Hematopoietic multipotent progenitor cell treated with erythropoietin and hydrocortisone succinate and interleukin-3 and kit ligand, for 17 days (in vitro differentiated cells): ENCODE results near the gene CCN5.

Source experiments
- DNase-seq: peaks from one replicate; pipeline ENCODE4 v3.0.0-alpha.2; 2015; ENCODE audit warnings: low spot score

The CCN5 gene

DNA sequence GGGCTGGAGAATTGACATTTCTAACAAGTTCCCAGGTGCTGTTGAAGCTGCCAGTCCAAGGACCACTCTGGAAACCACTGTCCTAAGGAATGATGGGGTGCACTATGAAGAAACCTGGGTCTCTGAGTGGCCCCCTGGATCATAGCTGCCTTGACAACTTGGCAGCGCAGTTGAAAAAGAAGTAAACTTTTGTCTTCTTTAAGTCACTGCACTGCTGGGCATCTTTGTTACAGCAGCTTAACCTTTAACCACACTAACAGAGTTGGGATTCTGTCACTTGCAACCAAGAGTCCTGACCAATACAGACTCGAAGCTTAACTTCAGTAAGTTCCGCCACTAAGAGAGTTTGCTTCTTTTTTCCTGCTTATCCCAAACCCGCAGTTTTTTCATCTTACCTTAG, 21.9 kb downstream of the CCN5 start:
- no peak for DNase-seq

DNA sequence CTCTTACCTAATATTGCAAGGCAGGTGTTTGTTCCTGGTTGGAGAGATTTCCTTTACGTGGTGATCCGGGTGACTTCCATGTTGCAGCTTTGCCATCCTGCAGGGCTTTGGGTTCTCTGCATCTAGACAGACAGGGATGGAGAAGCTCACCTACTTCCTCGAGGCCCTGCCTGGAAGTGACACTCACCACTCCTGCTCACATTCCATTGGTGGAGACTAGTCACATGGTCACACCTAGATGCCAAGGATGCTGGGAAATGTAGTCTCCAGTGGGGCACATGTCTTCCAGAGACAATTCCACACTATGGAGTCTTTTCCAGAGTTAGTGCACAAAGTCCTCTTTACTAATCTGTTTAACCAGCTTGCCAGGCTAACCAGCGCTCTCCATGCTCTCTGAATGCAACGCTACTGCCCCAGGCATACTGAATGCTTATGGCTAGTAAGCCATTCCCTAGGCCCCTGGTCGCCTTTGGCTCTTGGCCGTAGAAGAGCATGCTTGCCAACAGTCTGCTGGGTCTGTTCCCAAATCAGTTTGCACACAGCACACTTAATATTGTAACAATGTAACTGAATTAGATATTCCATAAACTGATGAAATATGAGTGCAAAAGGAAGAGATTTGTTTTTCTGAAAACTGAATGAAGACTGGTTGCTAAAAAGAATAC, 23.8 kb downstream of the CCN5 start:
- peak; percentile 26 for DNase-seq

- DNase-seq = no peak
These were observed 24.8 kb downstream of the CCN5 start for GRCh38 chr20:44739942-44740341.

DNA sequence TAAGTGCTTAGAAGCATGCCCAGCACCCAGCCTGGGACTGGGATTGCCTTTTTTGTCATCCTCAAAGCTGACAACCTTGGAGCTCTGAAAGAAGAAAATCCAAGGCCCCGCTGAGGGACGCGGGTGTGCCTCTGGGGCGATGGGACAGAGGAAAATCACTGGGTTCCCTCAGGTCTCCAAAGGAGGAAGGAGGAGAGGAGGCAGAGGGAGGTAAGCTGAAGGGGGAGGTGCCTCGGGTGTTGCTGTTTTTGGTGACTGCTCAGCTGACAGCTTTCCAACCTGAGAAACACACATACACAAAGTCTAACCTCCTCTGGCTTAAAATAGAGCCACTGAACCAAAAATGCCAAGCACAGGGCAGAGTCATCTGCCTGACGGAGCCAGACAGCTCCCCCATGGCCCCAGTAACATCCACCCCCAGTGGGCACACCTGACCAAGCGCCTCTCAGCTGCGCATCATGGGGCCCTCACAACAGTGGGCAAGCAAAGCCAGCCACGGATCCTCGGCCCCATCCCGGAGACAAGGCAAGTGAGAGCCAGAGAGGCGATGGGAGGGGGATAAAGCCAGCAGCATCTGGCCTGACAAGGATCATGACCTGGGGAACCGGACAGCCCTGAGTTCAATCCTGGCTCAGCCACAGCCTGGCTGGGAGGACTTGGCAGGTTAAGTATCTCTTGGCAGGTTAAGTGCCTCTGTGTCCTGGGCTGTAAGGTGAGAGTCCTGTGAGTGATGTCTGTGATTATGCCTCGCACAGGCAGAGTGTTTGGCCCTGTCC, 27.3 kb downstream of the CCN5 start:
- DNase-seq = no peak

DNA sequence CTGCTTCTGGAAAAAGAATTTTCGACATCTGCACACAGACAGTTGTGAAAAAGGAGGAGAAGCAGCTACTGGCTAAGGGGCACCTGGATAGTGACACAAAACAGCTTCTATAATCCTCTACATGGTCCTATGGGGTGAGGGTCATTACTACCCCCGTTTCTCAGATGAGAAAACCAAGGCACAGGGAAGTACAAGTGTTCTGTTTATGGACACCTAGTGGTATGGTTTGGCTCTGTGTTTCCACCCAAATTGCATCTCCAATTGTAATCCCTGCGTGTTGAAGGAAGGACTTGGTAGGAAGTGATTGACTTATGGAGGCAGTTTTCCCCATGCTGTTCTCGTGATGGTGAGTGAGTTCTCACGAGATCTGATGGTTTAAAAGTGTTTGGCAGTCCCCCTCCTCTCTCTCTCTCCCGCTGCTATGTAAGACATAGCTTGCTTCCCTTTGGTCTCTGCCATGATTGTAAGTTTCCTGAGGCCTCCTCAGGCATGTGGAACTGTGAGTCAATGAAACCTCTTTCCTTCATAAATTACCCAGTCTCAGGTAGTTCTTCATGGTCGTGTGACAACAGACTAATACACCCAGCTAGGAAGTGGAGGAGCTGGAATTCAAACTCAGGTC, 28.0 kb downstream of the CCN5 start:
- no peak for DNase-seq

DNA sequence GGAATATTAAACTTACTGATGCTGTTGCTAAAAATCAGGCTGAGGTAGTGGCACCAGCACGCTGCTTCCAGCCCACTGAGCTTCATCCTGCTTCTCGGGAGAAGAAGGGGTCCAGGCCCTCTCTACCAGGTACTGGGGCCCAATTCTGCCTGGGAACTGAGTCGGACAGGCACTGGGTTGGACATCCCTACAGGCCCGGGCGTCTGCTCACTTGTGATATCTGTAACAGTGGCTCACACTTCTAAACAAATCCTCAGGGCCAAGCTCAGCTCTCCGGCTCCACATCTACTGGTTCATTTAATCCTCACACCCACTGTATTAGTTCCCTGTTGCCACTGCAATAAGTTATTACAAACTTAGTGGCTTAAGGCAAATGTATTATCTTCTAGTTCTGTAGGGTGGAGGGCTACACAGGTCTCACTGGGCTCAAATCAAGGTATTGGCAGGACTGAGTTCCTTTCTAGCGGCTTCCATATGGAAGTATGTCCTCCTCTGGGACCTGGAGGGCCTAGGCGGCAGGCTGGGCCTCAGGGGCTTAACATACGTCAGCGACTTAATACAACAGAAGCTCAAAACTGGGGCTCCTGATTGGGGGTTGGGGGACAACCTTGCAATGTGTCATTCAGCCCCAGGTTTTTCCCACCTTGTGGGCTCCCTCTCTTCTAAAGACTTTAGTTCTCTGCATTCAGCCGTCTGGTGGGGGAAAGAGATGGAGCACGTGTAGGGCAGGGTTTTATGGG, 28.9 kb downstream of the CCN5 start:
- DNase-seq = no peak

DNA sequence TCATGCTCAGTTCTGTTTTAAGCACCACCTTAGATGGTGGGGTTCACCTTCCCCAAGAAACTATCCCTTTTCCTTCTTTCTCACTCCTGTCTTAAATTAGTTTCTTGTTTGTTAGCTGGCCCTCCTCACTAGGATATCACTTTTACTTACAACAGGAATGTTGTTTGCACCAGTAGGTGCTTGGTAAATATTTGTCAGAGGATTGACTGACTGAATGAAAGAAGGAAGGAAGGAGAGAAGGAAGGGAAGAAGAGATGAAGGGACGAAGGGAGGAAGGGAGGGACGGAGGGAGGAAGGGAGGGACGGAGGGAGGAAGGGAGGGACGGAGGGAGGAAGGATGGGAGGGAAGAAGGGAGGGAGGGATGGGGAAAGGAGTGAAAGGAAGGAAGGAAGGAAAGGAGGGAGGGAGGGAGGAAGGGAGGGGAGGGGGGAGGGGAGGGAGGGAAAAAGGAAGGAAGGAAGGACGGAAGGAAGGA, 30.0 kb downstream of the CCN5 start:
- no peak for DNase-seq

DNA sequence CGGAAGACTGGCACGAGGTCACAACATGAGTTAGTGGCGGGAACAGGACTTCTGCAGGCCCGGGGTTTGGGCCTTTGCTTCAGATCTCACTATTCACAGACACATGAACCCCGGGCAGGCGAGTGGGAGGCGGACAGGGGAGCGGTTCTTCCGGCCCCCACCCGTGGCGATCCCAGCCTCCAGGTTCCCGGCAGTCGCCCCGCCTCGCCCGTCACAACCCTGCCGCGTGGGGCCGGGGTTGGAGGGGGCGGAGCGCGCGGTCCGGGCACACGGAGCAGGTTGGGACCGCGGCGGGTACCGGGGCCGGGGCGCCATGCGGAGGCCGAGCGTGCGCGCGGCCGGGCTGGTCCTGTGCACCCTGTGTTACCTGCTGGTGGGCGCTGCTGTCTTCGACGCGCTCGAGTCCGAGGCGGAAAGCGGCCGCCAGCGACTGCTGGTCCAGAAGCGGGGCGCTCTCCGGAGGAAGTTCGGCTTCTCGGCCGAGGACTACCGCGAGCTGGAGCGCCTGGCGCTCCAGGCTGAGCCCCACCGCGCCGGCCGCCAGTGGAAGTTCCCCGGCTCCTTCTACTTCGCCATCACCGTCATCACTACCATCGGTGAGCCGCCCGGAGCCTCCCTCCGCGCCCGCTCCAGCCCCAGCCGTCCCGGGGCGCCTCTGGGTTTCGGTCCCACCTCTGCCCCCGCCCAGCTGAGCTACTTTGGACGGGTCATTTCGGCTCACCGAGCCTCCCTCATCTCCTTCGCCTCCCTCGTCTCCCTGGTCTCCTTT, 30.6 kb downstream of the CCN5 start, which contains the start of gene KCNK15:
Gene KCNK15 (plus strand): TSS at position 268 of the 769 bp plus-strand sequence. CDS start 46 bp downstream, at position 314.
- no peak for DNase-seq

DNA sequence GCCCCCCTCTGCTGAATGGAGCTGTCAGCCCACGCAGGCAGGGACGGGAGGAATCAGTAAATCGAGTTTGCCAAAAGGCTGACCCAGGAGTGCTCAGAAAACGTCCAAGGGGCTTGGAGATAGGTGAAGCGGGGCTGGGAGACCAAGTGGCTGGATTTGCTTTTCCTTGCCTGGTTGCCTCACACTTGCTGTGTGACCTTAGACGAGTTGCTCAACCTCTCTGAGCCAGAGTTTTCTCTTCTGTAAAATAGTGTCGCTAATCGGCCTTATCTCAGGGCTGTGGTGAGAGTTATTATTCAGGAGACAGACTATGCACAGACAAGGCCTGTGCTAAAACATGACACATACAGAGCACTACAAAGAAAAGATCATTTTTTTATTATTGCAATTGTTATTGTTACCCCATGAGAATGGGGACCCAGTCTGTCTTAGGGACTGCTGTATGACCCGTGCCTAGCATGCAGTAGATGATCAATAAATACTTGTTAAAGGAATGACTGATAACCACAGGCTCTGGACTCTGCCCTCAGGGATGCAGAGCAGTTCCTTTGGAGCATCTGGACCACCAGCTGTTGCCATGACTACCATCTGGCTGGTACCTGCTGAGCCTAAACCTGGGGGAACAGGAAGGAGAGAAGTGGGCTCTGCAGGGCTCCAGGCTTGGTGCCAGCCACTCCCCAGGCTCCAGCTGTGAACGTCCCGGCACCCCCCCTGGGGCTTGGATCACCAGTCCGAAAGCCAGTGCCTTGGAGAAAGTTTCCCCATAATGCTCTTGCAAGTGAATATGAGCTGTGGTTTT, 31.4 kb downstream of the CCN5 start:
- DNase-seq = no peak

DNA sequence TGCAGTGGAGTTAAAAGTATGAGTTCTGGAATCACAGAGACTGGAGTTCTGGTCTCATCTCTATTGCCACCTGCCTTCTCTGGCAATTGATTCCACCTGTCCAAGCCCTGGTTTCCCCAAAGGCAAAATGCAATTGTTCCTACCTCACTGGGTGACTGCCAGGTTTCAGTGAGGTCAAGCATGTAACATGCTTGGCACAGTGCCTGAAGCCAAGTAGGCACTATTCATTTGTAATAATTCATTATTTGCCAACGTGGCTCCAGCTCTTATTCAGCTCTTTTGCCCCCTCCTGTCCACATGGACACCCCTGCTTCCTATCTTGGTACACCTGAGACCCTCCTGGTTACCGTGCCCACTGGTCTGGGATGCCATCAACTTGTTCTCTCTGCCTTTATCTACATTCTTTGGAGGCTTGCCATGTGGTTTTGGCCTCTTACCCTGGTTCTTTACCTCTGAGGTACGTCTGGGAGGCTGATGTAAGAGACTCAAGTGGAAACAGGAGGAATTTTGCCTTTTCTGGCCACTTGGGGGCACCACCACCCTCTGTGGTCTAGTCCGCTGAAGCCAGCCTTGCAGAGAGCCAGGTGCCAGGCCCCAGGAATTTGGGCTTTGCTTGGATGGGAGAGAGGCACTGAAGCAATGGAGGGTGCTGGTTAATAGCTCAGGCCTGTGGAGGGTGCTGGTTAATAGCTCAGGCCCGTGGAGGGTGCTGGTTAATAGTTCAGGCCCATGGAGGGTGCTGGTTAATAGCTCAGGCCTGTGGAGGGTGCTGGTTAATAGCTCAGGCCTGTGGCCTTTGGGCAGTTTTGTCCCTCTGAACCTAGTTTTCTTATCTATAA, 32.2 kb downstream of the CCN5 start:
- DNase-seq = peak; percentile 17

DNA sequence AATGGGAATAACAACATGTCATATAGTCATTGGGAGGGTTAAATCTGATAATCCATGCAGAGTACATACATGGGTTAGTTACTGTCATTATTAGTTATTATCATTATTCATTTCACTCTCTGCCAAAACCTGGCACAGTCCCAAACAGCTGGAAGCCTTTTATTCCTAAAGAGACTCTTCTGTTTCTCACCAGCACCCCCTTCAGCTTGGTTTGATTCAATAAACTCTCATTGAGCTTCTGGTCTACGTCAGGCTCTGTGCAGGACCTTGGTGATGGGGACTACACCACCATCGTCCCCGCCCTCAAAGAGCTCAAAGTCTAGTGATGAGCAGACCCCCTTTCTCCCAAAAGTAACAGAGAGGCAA, 32.8 kb downstream of the CCN5 start:
- no peak for DNase-seq

DNA sequence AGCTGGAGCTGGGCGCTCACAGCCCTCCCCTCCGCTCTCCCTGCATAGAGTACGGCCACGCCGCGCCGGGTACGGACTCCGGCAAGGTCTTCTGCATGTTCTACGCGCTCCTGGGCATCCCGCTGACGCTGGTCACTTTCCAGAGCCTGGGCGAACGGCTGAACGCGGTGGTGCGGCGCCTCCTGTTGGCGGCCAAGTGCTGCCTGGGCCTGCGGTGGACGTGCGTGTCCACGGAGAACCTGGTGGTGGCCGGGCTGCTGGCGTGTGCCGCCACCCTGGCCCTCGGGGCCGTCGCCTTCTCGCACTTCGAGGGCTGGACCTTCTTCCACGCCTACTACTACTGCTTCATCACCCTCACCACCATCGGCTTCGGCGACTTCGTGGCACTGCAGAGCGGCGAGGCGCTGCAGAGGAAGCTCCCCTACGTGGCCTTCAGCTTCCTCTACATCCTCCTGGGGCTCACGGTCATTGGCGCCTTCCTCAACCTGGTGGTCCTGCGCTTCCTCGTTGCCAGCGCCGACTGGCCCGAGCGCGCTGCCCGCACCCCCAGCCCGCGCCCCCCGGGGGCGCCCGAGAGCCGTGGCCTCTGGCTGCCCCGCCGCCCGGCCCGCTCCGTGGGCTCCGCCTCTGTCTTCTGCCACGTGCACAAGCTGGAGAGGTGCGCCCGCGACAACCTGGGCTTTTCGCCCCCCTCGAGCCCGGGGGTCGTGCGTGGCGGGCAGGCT, 35.1 kb downstream of the CCN5 start:
- DNase-seq = no peak

DNA sequence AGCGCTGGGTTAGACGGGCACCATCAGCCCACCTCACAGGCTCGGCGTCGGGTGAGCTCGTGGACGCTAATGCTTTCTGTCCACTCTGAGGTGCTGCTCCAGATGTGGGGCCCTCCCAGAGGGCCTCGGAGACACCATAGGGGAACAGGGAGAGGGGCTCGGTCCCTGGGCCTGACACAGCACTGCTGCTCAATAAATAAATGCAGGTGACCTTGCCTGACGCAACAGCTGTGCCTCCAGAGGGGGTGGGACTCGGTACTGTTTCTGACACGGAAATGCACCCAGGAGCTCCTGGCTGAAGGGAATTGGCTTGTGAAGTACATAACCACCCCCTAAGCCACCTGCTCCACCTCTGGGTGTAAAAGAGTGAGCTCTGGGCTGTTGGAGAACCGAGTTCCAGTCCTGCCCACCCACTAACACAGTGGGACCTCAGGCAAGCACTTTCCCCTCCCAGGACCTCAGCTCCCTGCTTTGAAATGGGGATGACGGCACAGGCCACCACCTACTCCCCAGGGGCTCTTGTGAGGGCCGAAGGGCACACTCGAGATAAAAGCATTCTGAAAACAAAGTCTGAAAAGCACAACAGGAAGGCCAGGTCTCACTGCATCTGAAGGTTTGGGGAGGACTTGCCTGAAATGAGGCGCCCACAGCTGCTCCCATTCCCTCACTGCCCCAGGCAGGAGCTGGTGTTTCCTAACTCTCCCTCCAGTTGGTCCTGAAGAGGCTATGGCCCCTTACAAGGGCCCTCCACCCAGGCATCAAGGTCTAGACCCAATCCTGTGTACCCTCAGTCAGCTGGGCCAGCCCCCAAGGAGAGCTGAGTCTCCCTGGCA, 37.1 kb downstream of the CCN5 start:
- DNase-seq = no peak

DNA sequence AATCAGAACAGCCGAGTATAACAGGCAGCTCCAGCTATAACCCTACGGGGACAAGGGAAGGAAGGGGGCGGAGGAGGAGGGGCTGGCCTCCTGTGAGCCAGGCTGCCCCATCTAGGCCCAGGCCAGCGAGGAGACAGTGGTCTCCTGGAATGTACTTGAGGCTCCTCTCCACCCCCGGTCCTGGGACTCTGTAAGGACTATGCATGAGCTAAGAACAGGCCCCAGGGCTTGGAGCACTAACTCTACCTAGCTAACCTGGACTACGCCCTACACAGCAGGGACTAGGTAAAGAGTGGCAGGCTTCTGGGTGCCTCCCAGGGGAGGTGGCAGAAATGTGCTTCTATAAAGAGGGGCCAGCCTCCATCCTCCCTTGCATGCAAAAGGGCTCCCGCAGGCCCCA, 39.4 kb downstream of the CCN5 start:
- no peak for DNase-seq

- DNase-seq = no peak
These were observed 41.0 kb downstream of the CCN5 start for GRCh38 chr20:44756011-44756688.

DNA sequence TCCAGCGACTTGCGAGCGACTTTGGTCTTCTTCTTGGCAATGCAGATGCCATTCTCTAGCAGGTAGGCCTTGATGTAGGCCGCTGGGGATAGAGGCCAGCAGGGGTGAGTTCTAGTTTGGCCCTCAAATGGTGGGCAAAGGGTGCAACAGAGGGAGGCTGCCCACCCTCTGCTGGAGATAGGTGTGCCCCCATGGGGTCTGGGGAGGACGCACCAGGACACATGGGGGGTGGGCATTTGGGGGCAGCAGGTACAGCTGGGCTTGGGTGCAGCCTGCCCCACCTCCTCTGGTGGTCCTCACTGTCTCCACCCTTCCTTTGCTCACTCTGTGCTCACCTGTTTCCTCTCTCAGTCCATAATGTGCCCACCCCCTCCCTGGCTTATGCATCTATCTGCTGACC, 41.8 kb downstream of the CCN5 start:
- DNase-seq = no peak

GRCh38 chr20:44758247-44759101, 43.3 kb downstream of the CCN5 start:
- no peak for DNase-seq
